ENCODE data around the gene TDG. TPM values are rescaled to one million over a fixed set of nuclear protein-coding genes. Genes with fewer than 3 reads are reported as not detected.

The TDG gene
- total and polyA plus RNA-seq, 8 donors, result 5.8 to 13.8 (median 9.3) TPM

- intact Hi-C loops (cut with DNase I), result no loop called here
- no peak for TF ChIP-seq CTCF (IDR thresholded peaks at IDR 0.05)
- H3K4me1 ChIP-seq, result peaks cover 23 to 54% (median 41%) of the 10 kb centered on the region in 3 donors
- H3K36me3 ChIP-seq, result peaks cover 0 to 55% (median 18%) of the 10 kb centered on the region in 3 donors
- ATAC-seq (no peak), FAIRE-seq (no peak), DNase-seq (no peak)
- H3K4me3 ChIP-seq, result peak overlapping the region in 3 of 4 donors; percentile 0 to 94 (median 72)
- H3K27ac ChIP-seq, result no peak overlapping the region
- WGBS, 2 donors, result 38 to 39% methylated on average over 2 of the region's 2 CpGs
- no peaks in the 10 kb centered on the region for H3K27me3 ChIP-seq
- no peaks in the 10 kb centered on the region for H3K9me3 ChIP-seq
Observed at GRCh38 chr12:103933237-103933636, 32.4 kb upstream of the TDG start.

- no peak overlapping the region for H3K4me3 ChIP-seq
- no peak for TF ChIP-seq CTCF (IDR thresholded peaks at IDR 0.05)
- H3K36me3 ChIP-seq, result peaks cover 4 to 88% (median 43%) of the 10 kb centered on the region in 3 donors
- WGBS, 2 donors, result 65 to 70% methylated on average over 3 of the region's 3 CpGs
- ATAC-seq (peak in 1 of 4 donors; percentile 6), DNase-seq (no peak), FAIRE-seq (no peak)
- H3K4me1 ChIP-seq, result peaks cover 30 to 54% (median 41%) of the 10 kb centered on the region in 3 donors
- H3K9me3 ChIP-seq, result no peaks in the 10 kb centered on the region
- intact Hi-C loops (cut with DNase I), result no loop called here
- H3K27ac ChIP-seq, result no peak overlapping the region
- H3K27me3 ChIP-seq, result no peaks in the 10 kb centered on the region
Observed at GRCh38 chr12:103936679-103937078, 29.0 kb upstream of the TDG start.

GRCh38 chr12:103944964-103945363 is 20.7 kb upstream of the TDG start:
- WGBS, 2 donors, result 67 to 75% methylated on average over 3 of the region's 3 CpGs
- H3K9me3 ChIP-seq, result no peaks in the 10 kb centered on the region
- no peak for DNase-seq
- ATAC-seq, result no peak
- no peak for FAIRE-seq
- intact Hi-C loops (cut with DNase I), result no loop called here
- H3K27me3 ChIP-seq, result no peaks in the 10 kb centered on the region
- H3K27ac ChIP-seq, result no peak overlapping the region
- H3K4me1 ChIP-seq, result no peaks in the 10 kb centered on the region
- no peak overlapping the region for H3K4me3 ChIP-seq
- peaks cover 4 to 95% (median 92%) of the 10 kb centered on the region in 3 donors for H3K36me3 ChIP-seq
- TF ChIP-seq CTCF (IDR thresholded peaks at IDR 0.05), result no peak

GRCh38 chr12:103947871-103948555 is 17.7 kb upstream of the TDG start:
- Histone ChIP-seq H3K27me3 (no peaks in the 10 kb centered on the region), H3K36me3 (peaks cover 0 to 86% (median 63%) of the 10 kb centered on the region in 3 donors), H3K27ac (no peak overlapping the region), H3K4me3 (no peak overlapping the region), H3K9me3 (no peaks in the 10 kb centered on the region), H3K4me1 (no peaks in the 10 kb centered on the region)
- peak in 1 of 4 donors; percentile 26 for ATAC-seq
- 89 to 93% methylated on average over 7 of the region's 7 CpGs for WGBS, 2 donors
- FAIRE-seq, result no peak
- TF ChIP-seq CTCF (IDR thresholded peaks at IDR 0.05), result no peak
- DNase-seq, result no peak
- intact Hi-C loops (cut with DNase I), result no loop called here

- ATAC-seq (no peak), FAIRE-seq (no peak)
Observed at GRCh38 chr12:103948746-103949406, 16.8 kb upstream of the TDG start.

More at GRCh38 chr12:103948746-103949406, 16.8 kb upstream of the TDG start:
- no peak for DNase-seq
- Histone ChIP-seq H3K4me3 (no peak overlapping the region), H3K27ac (no peak overlapping the region), H3K36me3 (peaks cover 0 to 77% (median 55%) of the 10 kb centered on the region in 3 donors), H3K4me1 (no peaks in the 10 kb centered on the region), H3K9me3 (no peaks in the 10 kb centered on the region), H3K27me3 (no peaks in the 10 kb centered on the region)
- no peak for TF ChIP-seq CTCF (IDR thresholded peaks at IDR 0.05)
- 78 to 82% methylated on average over 13 of the region's 13 CpGs for WGBS, 2 donors
- intact Hi-C loops (cut with DNase I), result no loop called here

Measured in pancreas (tissue), 10 donors.